Measurements from ENCODE around the gene IGF2BP3. TPM values are rescaled to one million over a fixed set of nuclear protein-coding genes. Genes with fewer than 3 reads are reported as not detected.

The IGF2BP3 gene
- total RNA-seq, 1 donor from 2014 or later, result 44.0 TPM

DNA sequence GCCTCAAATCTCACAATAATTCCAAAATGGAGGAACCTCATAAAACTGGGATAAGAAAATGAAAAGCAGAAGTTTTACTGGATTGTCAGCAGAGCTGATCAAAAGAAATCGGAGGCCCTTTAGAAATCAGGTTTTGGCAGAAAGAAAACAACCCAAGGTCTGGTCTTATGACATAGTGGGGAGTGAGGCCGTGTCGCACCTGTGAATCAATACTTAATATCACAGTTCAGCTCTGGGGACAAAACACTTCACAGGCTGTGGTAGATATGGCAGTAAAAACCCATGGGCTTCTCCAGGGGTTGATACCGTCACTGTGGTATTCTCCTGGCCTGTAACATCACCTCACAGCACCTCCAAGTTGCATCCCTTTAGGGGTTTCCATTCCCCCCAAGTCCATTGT, 177.7 kb downstream of the IGF2BP3 start:
- H3K27me3 ChIP-seq (ENCODE audit: control insufficient read depth, insufficient read depth, low read length), result no peaks in the 10 kb centered on the region
- TF ChIP-seq, protein P1, sequence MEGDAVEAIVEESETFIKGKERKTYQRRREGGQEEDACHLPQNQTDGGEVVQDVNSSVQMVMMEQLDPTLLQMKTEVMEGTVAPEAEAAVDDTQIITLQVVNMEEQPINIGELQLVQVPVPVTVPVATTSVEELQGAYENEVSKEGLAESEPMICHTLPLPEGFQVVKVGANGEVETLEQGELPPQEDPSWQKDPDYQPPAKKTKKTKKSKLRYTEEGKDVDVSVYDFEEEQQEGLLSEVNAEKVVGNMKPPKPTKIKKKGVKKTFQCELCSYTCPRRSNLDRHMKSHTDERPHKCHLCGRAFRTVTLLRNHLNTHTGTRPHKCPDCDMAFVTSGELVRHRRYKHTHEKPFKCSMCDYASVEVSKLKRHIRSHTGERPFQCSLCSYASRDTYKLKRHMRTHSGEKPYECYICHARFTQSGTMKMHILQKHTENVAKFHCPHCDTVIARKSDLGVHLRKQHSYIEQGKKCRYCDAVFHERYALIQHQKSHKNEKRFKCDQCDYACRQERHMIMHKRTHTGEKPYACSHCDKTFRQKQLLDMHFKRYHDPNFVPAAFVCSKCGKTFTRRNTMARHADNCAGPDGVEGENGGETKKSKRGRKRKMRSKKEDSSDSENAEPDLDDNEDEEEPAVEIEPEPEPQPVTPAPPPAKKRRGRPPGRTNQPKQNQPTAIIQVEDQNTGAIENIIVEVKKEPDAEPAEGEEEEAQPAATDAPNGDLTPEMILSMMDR (IDR thresholded peaks at IDR 0.05; ENCODE audit: insufficient read depth, low read length, poor library complexity, severe bottlenecking), result no peak
- DNase-seq (ENCODE audit: low read depth), result no peak
- no peaks in the 10 kb centered on the region for H3K36me3 ChIP-seq (ENCODE audit: control insufficient read depth, insufficient read depth, low read length)
- H3K4me3 ChIP-seq (ENCODE audit: low read depth, low read length), result no peak overlapping the region

DNA sequence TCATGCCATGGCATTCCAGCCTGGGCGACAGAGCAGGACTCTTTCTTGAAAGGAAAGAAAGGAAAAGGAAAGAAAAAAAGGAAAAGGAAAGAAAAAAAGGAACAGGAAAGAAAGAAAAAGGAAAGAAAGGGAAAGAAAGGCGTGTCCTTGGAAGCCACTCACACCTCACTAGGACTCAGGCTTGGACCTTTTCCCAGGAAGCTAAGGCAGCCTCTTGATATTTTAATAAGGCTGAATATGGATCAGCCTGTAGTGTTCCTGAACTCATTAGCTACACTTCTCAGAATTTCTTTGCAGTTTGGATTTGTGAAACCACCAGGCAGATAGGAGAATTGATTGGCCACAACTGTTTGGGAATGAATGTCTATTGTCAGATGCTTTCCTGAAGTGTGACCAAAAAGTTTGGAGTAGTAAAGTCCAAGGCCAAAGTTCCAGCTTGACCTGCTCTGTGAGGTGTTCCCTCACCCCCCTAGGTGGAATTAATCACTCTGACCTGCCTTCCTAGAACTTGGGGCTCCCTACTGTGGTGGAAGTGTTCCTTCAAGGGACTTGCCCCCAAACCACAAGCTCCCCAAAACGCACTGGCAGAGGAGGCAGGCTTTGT, 178.2 kb downstream of the IGF2BP3 start:
- TF ChIP-seq, protein P1 (IDR thresholded peaks at IDR 0.05; ENCODE audit: insufficient read depth, low read length, poor library complexity, severe bottlenecking), result no peak

GRCh38 chr7:23290993-23291392, 179.3 kb downstream of the IGF2BP3 start:
- H3K27me3 ChIP-seq (ENCODE audit: control insufficient read depth, insufficient read depth, low read length), result no peaks in the 10 kb centered on the region
- TF ChIP-seq, protein P1 (IDR thresholded peaks at IDR 0.05; ENCODE audit: insufficient read depth, low read length, poor library complexity, severe bottlenecking), result no peak
- no peaks in the 10 kb centered on the region for H3K36me3 ChIP-seq (ENCODE audit: control insufficient read depth, insufficient read depth, low read length)
- no peak overlapping the region for H3K4me3 ChIP-seq (ENCODE audit: low read depth, low read length)
- DNase-seq (ENCODE audit: low read depth), result no peak

More for the DNA sequence above, 178.2 kb downstream of the IGF2BP3 start:
- H3K27me3 ChIP-seq (ENCODE audit: control insufficient read depth, insufficient read depth, low read length), result no peaks in the 10 kb centered on the region
- no peak for DNase-seq (ENCODE audit: low read depth)
- H3K36me3 ChIP-seq (ENCODE audit: control insufficient read depth, insufficient read depth, low read length), result no peaks in the 10 kb centered on the region
- H3K4me3 ChIP-seq (ENCODE audit: low read depth, low read length), result no peak overlapping the region

DNA sequence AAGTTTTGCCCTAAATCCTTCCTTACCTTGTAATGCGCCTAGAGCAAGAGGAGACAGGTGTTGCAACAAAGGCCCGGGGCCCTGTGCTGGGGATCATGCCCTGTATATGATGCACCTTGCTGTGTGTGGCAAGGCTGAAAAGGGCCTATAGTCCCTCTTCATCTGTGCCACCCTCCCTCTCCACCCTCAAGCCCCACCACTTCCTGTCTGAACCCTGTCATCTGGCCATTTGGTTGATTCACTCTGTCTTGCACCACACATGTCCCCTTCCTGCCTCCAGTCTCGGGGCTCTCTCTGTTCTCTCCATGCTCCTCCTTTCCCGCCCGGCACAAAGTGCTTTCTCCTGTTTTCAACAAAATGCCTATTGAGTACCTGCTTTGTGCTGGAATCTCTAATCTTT, 182.7 kb downstream of the IGF2BP3 start:
- DNase-seq (ENCODE audit: low read depth), result no peak
- no peak overlapping the region for H3K4me3 ChIP-seq (ENCODE audit: low read depth, low read length)
- H3K27me3 ChIP-seq (ENCODE audit: control insufficient read depth, insufficient read depth, low read length), result no peaks in the 10 kb centered on the region
- TF ChIP-seq, protein P1 (IDR thresholded peaks at IDR 0.05; ENCODE audit: insufficient read depth, low read length, poor library complexity, severe bottlenecking), result no peak
- H3K36me3 ChIP-seq (ENCODE audit: control insufficient read depth, insufficient read depth, low read length), result no peaks in the 10 kb centered on the region

- DNase-seq (ENCODE audit: low read depth), result no peak
- TF ChIP-seq, protein P1 (IDR thresholded peaks at IDR 0.05; ENCODE audit: insufficient read depth, low read length, poor library complexity, severe bottlenecking), result no peak
- Histone ChIP-seq H3K27me3 (ENCODE audit: control insufficient read depth, insufficient read depth, low read length) (no peaks in the 10 kb centered on the region), H3K36me3 (ENCODE audit: control insufficient read depth, insufficient read depth, low read length) (no peaks in the 10 kb centered on the region), H3K4me3 (ENCODE audit: low read depth, low read length) (no peak overlapping the region)
Measured at GRCh38 chr7:23285657-23286646, 184.3 kb downstream of the IGF2BP3 start.

Data from kidney epithelial cell (primary cell).